H1 (cell line): ENCODE measurements around the gene ZNF385C. TPM values are rescaled to one million over a fixed set of nuclear protein-coding genes. Genes with fewer than 3 reads are reported as not detected.

Experiments used
- CEBPB ChIP-seq: IDR thresholded peaks from 2 replicates; pipeline ENCODE4 v1.6.1; 2012; ENCODE audit warnings: low read depth, low read length
- MAX ChIP-seq: IDR thresholded peaks from 2 replicates; pipeline ENCODE4 v1.6.1; 2012; ENCODE audit warnings: inconsistent platforms
- RBBP5 ChIP-seq: IDR thresholded peaks from 2 replicates; pipeline ENCODE4 v1.7.1; 2012; ENCODE audit warnings: low read depth, mild to moderate bottlenecking, inconsistent platforms, low read length, moderate library complexity, borderline replicate concordance
- SRF ChIP-seq: IDR thresholded peaks from 2 replicates; pipeline ENCODE4 v1.6.1; 2011; ENCODE audit warnings: mild to moderate bottlenecking, low read depth, low read length, moderate library complexity
- TBP ChIP-seq: IDR thresholded peaks from 2 replicates; pipeline ENCODE4 v1.6.1; 2011; ENCODE audit warnings: low read depth, low read length, improper control_type of control experiment
- polyA plus RNA-seq, 7 experiments: library from polyadenylated mRNA; depleted of rRNA in 3 of 7; stranded (reverse) in 5 of 7; unstranded in 2 of 7; fragments of >200 nt in 5 of 7; fragments of 200-250 nt in 2 of 7; gene quantifications; 1 replicate in 5 of 7; 2 replicates in 1 of 7; 4 replicates in 1 of 7; pipeline versions ENCODE4 v1.2.1 to v1.2.3, GENCODE V29; 2011 to 2013; ENCODE audit warnings: missing spikeins in 2 of 7, mixed read lengths in 2 of 7
- total RNA-seq: library from RNA; stranded (reverse); fragmentation: NEBNext Ultra II Directional; extraction: Animal tissue kit (Norgen Biotek cat#: 25700); gene quantifications from 2 replicates; pipeline ENCODE4 v1.2.1, GENCODE V29; 2021
- TF ChIP-seq, protein P1 (sequence below): IDR thresholded peaks from 2 replicates; pipeline ENCODE4 v1.6.1; 2012; ENCODE audit warnings: inconsistent platforms

The ZNF385C gene
- total and polyA plus RNA-seq, 2 of the 8 experiments (the other 6 are each of a cell fraction or from before 2014, with no cell fraction given), result 3.9 to 6.1 TPM

DNA sequence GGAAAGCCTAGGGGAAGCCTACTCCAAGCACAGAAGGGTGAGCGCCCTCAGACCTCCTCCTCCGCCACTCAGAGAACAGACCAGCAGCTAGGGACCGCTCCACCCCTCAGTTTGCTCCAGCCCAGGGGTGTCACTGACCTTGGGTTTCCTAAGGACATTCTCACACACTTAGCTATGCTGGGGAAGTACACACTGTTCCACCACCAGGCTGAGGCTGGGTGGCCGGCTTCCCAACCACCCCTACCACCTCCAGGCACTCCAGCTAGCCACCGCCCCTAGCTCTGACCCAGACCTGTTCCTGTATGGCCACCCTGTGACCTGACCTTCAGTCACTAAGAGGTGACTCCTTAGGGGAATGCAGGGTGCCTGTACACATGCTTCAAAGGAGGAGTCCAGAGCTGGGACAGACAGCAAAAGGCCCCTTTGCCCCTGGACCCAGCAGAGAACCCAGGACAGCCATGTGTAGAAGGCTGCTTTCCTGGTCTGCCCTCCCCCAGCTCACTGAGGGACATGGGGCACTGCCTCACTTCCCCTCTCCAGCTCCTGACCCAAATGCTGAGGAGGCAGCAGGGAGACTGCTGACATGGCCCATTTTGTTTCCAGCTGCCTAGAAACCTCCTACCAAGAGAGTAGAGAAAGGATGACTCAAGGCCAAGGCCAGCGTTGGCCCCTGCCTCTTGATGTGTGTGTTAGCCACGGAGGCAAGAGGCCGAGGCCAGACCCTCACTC is 31.0 kb upstream of the ZNF385C start (continued):
- TF ChIP-seq, protein P1, sequence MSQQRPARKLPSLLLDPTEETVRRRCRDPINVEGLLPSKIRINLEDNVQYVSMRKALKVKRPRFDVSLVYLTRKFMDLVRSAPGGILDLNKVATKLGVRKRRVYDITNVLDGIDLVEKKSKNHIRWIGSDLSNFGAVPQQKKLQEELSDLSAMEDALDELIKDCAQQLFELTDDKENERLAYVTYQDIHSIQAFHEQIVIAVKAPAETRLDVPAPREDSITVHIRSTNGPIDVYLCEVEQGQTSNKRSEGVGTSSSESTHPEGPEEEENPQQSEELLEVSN, result no peak
- no peak for TF ChIP-seq RBBP5
- TF ChIP-seq CEBPB, result no peak
- TF ChIP-seq MAX, result no peak
- TF ChIP-seq TBP, result no peak
- TF ChIP-seq SRF, result no peak
